GM12878 (cell line): ENCODE results near the gene ACACA. TPM values are rescaled to one million over a fixed set of nuclear protein-coding genes. Genes with fewer than 3 reads are reported as not detected.
"Not testable (repeated sequence)": the region's sequence is repeated elsewhere in the genome, so short reads cannot be mapped to it uniquely, and the experiment has no call there.

ENCODE experiments used
- ATAC-seq: fragments of 200-7000 bp; cut with Tn5 transposase; 3 replicates; pipeline ENCODE4 v1.9.1; 2020; ENCODE audit warnings: mild to moderate bottlenecking, moderate library complexity
- BruUV-seq: library from RNA; stranded (reverse); fragments of 400-500 nt; replicated peaks from 2 replicates; lab custom pipeline; 2021; lab: Mats Ljungman, UMichigan
- CTCF ChIA-PET: fragments of 300-600 bp; sonication (Branson Sonifier 250); formaldehyde crosslinking; extraction: SDS; loops from one replicate; lab custom pipeline; 2021; ENCODE audit warnings: inconsistent platforms; lab: Yijun Ruan, JAX
- POLR2A ChIA-PET: fragments of 350-600 bp; formaldehyde crosslinking; extraction: SDS; loops from one replicate; lab custom pipeline; 2021; ENCODE audit warnings: inconsistent platforms; lab: Charles Lee
- RAD21 ChIA-PET: fragments of 300-600 bp; sonication (Branson Sonifier 250); formaldehyde crosslinking; loops from one replicate; lab custom pipeline; 2023; ENCODE audit warnings: antibody characterized with exemption; ENCODE audit not compliant: unreplicated experiment; lab: Charles Lee
- SMC1A ChIA-PET: fragments of 300-600 bp; sonication (Branson Sonifier 250); formaldehyde crosslinking; loops from one replicate; lab custom pipeline; 2023; ENCODE audit not compliant: unreplicated experiment, uncharacterized antibody; lab: Charles Lee
- DNase-seq: peaks from one replicate; pipeline ENCODE4 v3.0.0-alpha.2; 2011; ENCODE audit warnings: low read depth, low spot score
- FAIRE-seq: peaks from 3 replicates; lab custom pipeline; 2011; peaks lifted over from hg19 to GRCh38; lab: Jason Lieb, UNC
- H2AFZ ChIP-seq: 2 replicates; pipeline ENCODE4 v1.6.0; 2011; ENCODE audit warnings: low read depth, low read length, control low read depth; ENCODE audit not compliant: control insufficient read depth
- H3K27ac ChIP-seq: 2 replicates; pipeline ENCODE4 v1.5.1; 2011; ENCODE audit warnings: control low read depth; ENCODE audit not compliant: control insufficient read depth, insufficient read depth
- H3K27me3 ChIP-seq, 2 experiments: replicated peaks in 1 of 2; 2 replicates each; pipeline versions ENCODE4 v1.6.0 to v1.6.1; 2011; ENCODE audit warnings: low read length in 1 of 2; ENCODE audit not compliant: control insufficient read depth in 2 of 2, insufficient read depth in 2 of 2
- H3K36me3 ChIP-seq, 2 experiments: 2 replicates each; pipeline ENCODE4 v1.5.1; 2011; ENCODE audit warnings: low read length in 1 of 2; ENCODE audit not compliant: control insufficient read depth in 2 of 2, insufficient read depth in 2 of 2
- H3K4me1 ChIP-seq: 2 replicates; pipeline ENCODE4 v1.6.1; 2011; ENCODE audit warnings: mild to moderate bottlenecking, low read length, moderate library complexity, mixed read lengths; ENCODE audit not compliant: control insufficient read depth, insufficient read depth
- H3K4me2 ChIP-seq: 2 replicates; pipeline ENCODE4 v1.6.0; 2011; ENCODE audit warnings: control low read depth; ENCODE audit not compliant: control insufficient read depth, insufficient read depth
- H3K4me3 ChIP-seq: fragments of 200-600 bp; sonication (generic); 2 replicates; pipeline ENCODE4 v1.5.1; 2016
- H3K79me2 ChIP-seq: 2 replicates; pipeline ENCODE4 v1.6.0; 2011; ENCODE audit warnings: low read length; ENCODE audit not compliant: control insufficient read depth, insufficient read depth
- H3K9ac ChIP-seq: 2 replicates; pipeline ENCODE4 v1.8.0; 2011; ENCODE audit warnings: low read length, control low read depth, mixed read lengths; ENCODE audit not compliant: control insufficient read depth, insufficient read depth
- H3K9me3 ChIP-seq: replicated peaks from 3 replicates; pipeline ENCODE4 v1.5.1; 2011; ENCODE audit warnings: mild to moderate bottlenecking, low read length; ENCODE audit not compliant: control insufficient read depth, insufficient read depth
- H4K20me1 ChIP-seq: 2 replicates; pipeline ENCODE4 v1.6.0; 2011; ENCODE audit not compliant: control insufficient read depth, insufficient read depth
- CEBPB ChIP-seq, 2 experiments: fragments of 150-350 bp in 1 of 2; IDR thresholded peaks; 2 replicates each; pipeline ENCODE4 v1.6.1; 2012 to 2014; ENCODE audit warnings: low read depth in 2 of 2, low read length in 2 of 2, borderline replicate concordance in 1 of 2, inconsistent platforms in 1 of 2
- EGR1 ChIP-seq, 2 experiments: IDR thresholded peaks; 1 replicate in 1 of 2; 2 replicates in 1 of 2; pipeline ENCODE4 v1.6.1; 2011 to 2012; ENCODE audit warnings: low read depth in 2 of 2, low read length in 2 of 2, borderline replicate concordance in 1 of 2, mild to moderate bottlenecking in 1 of 2, moderate library complexity in 1 of 2
- HDAC2 ChIP-seq: fragments of 200-600 bp; sonication (generic); IDR thresholded peaks from 2 replicates; pipeline ENCODE4 v1.6.1; 2017
- NFXL1 ChIP-seq: fragments of 450-650 bp; IDR thresholded peaks from 2 replicates; pipeline ENCODE4 v1.6.1; 2017; ENCODE audit warnings: antibody characterized with exemption, mild to moderate bottlenecking, borderline replicate concordance
- RFX5 ChIP-seq: IDR thresholded peaks from 2 replicates; pipeline ENCODE4 v1.6.1; 2011; ENCODE audit warnings: low read depth, low read length, improper control_type of control experiment
- SREBF1 ChIP-seq: IDR thresholded peaks from 2 replicates; pipeline ENCODE4 v1.6.1; 2012; ENCODE audit warnings: mild to moderate bottlenecking, low read length
- STAT3 ChIP-seq: IDR thresholded peaks from 2 replicates; pipeline ENCODE4 v1.6.1; 2011; ENCODE audit warnings: low read depth, low read length, improper control_type of control experiment
- ZSCAN29 ChIP-seq: fragments of 450-650 bp; IDR thresholded peaks from 2 replicates; pipeline ENCODE4 v1.6.1; 2017; ENCODE audit warnings: mild to moderate bottlenecking, moderate library complexity
- WGBS: methylation state at CpG from one replicate; pipeline ENCODE4 v1.1.6; 2016; ENCODE audit warnings: low lambda C conversion rate; ENCODE audit not compliant: insufficient replicate concordance, insufficient coverage; ENCODE audit errors: missing lambda C conversion rate; 5-methylcytosine and 5-hydroxymethylcytosine counted together
- in situ Hi-C: fragments of 300-500 bp; cut with MboI; formaldehyde crosslinking; loops from 9 replicates; pipeline ENCODE4 v1.14.3; 2018; ENCODE audit warnings: mixed read lengths
- intact Hi-C: fragments of 100-400 bp; cut with micrococcal nuclease; formaldehyde crosslinking; loops from one replicate; pipeline ENCODE4 v1.14.2; 2022; ENCODE audit not compliant: unreplicated experiment
- polyA plus RNA-seq, 11 experiments: library from polyadenylated mRNA; depleted of rRNA in 4 of 11; unstranded in 6 of 11; stranded (reverse) in 5 of 11; fragments of >200 nt; fragmentation: Nextera tagmentation in 4 of 11; fragmentation: Illumina TruSeq in 1 of 11; extraction: Ambion mirVana in 4 of 11; extraction: Trizol in 1 of 11; gene quantifications; 1 replicate in 1 of 11; 2 replicates in 10 of 11; pipeline versions ENCODE4 v1.2.1 to v1.2.3, GENCODE V29; 2011 to 2016; ENCODE audit warnings: inconsistent platforms in 2 of 11, missing spikeins in 2 of 11, low read depth in 1 of 11
- total RNA-seq, 4 experiments: library from RNA; depleted of rRNA in 3 of 4; stranded (reverse); fragments of >200 nt in 3 of 4; fragmentation: Illumina TruSeq in 1 of 4; extraction: Trizol in 1 of 4; gene quantifications; 2 replicates each; pipeline versions ENCODE4 v1.2.1 to v1.2.3, GENCODE V29; 2013 to 2021

The ACACA gene
- total and polyA plus RNA-seq, 10 of the 15 experiments (the other 5 are each of a cell fraction or from before 2014, with no cell fraction given) = 12.9 to 74.2 (median 32.0) TPM

GRCh38 chr17:37143558-37143957 lies 263.1 kb downstream of the ACACA start:
- FAIRE-seq = not testable (repeated sequence)

GRCh38 chr17:37142294-37142896 lies 264.2 kb downstream of the ACACA start:
- ATAC-seq = no peak
- ChIA-PET SMC1A (interaction anchor here (1.0 kb wide), 1 partner anchor 95 kb away, joined by 3 read pairs; no protein-coding TSS in a partner anchor), POLR2A (no interaction called here), CTCF (interaction anchor here (0.6 kb wide), 1 partner anchor 326 kb away, joined by 3 read pairs; no protein-coding TSS in a partner anchor), RAD21 (interaction anchor here (0.7 kb wide), 1 partner anchor 473 kb away, joined by 3 read pairs; no protein-coding TSS in a partner anchor)
- H3K36me3 ChIP-seq = no peaks in the 10 kb centered on the region; a peak in 3 of 4 replicates
- WGBS = 83% methylated on average over 5 of the region's 5 CpGs
- no peak for DNase-seq
- BruUV-seq = no TSS peak
- H2AFZ ChIP-seq = no peak overlapping the region
- no peak overlapping the region for H3K27ac ChIP-seq
- no peak overlapping the region for H3K4me3 ChIP-seq
- H3K27me3 ChIP-seq = no peaks in the 10 kb centered on the region
- in situ Hi-C loops = no loop called here
- H3K4me1 ChIP-seq = peaks cover 18% of the 10 kb centered on the region
- no peak overlapping the region for H3K4me2 ChIP-seq
- H3K79me2 ChIP-seq = no peaks in the 10 kb centered on the region
- FAIRE-seq = no peak
- H4K20me1 ChIP-seq = no peaks in the 10 kb centered on the region
- intact Hi-C loops = no loop called here
- H3K9me3 ChIP-seq = no peaks in the 10 kb centered on the region
- no peak overlapping the region for H3K9ac ChIP-seq
- TF ChIP-seq RFX5 = no peak
- no peak for TF ChIP-seq HDAC2
- TF ChIP-seq ZSCAN29 = no peak
- no peak for TF ChIP-seq EGR1 (IDR thresholded peaks at IDR 0.05; ENCODE audit: borderline replicate concordance in 1 of 2, low read depth in 2 of 2, low read length in 2 of 2)
- TF ChIP-seq CEBPB (IDR thresholded peaks at IDR 0.05; ENCODE audit: borderline replicate concordance in 1 of 2, low read depth in 2 of 2, low read length in 2 of 2) = no peak
- TF ChIP-seq NFXL1 = no peak
- no peak for TF ChIP-seq SREBF1
- no peak for TF ChIP-seq STAT3

More at GRCh38 chr17:37143558-37143957, 263.1 kb downstream of the ACACA start:
- H3K4me2 ChIP-seq, H3K27me3 ChIP-seq, H3K4me3 ChIP-seq, intact Hi-C loops, H4K20me1 ChIP-seq, BruUV-seq, ATAC-seq, H3K27ac ChIP-seq, H3K9me3 ChIP-seq, H3K79me2 ChIP-seq, H2AFZ ChIP-seq, RAD21 ChIA-PET, in situ Hi-C loops, SMC1A ChIA-PET, H3K9ac ChIP-seq, H3K36me3 ChIP-seq, POLR2A ChIA-PET, DNase-seq: not testable (repeated sequence)
- CTCF ChIA-PET = interaction anchor here (0.7 kb wide), 1 partner anchor 649 kb away, joined by 4 read pairs; no protein-coding TSS in a partner anchor
- H3K4me1 ChIP-seq = peaks cover 18% of the 10 kb centered on the region
- 97% methylated on average over 3 of the region's 3 CpGs for WGBS
